BJ (cell line): ENCODE measurements around the gene FBRSL1. TPM values are rescaled to one million over a fixed set of nuclear protein-coding genes. Genes with fewer than 3 reads are reported as not detected.

Experiments
- CTCF ChIA-PET: fragments of 350-600 bp; formaldehyde crosslinking; extraction: SDS; loops from one replicate; lab custom pipeline; 2021; ENCODE audit warnings: antibody characterized with exemption, inconsistent platforms; lab: Yijun Ruan, JAX
- POLR2A ChIA-PET: fragments of 300-600 bp; sonication (Branson Sonifier 250); formaldehyde crosslinking; extraction: SDS; loops from one replicate; lab custom pipeline; 2021; ENCODE audit warnings: antibody characterized with exemption; lab: Charles Lee
- DNase-seq: peaks from one replicate; pipeline ENCODE4 v3.0.0-alpha.2; 2011; ENCODE audit warnings: low read depth
- H3K27me3 ChIP-seq: 2 replicates; pipeline ENCODE4 v1.6.0; 2011; ENCODE audit warnings: low read length; ENCODE audit not compliant: control insufficient read depth, insufficient read depth
- H3K36me3 ChIP-seq: 2 replicates; pipeline ENCODE4 v1.5.1; 2011; ENCODE audit warnings: low read length; ENCODE audit not compliant: control insufficient read depth, insufficient read depth
- H3K4me3 ChIP-seq: 2 replicates; pipeline ENCODE4 v1.5.1; 2011; ENCODE audit warnings: low read depth, mild to moderate bottlenecking, control low read depth, low read length
- CTCF ChIP-seq: IDR thresholded peaks from 2 replicates; pipeline ENCODE4 v1.5.1; 2011; ENCODE audit warnings: low read depth, mild to moderate bottlenecking, control low read depth, inconsistent platforms, low read length, moderate library complexity; ENCODE audit not compliant: insufficient read depth
- polyA plus RNA-seq: library from polyadenylated mRNA; depleted of rRNA; stranded (reverse); fragments of >200 nt; gene quantifications from 2 replicates; pipeline ENCODE4 v1.2.3, GENCODE V29; 2011

Gene FBRSL1
- polyA plus RNA-seq, 1 experiment = 1.4 TPM

- no peak for DNase-seq
- no peak overlapping the region for H3K4me3 ChIP-seq
- no peaks in the 10 kb centered on the region for H3K27me3 ChIP-seq
- ChIA-PET CTCF (interaction anchor here (0.8 kb wide), 1 partner anchor 25 kb away, joined by 3 read pairs; no protein-coding TSS in a partner anchor), POLR2A (no interaction called here)
- H3K36me3 ChIP-seq = 0 out of 2 replicates have a peak, but pooled peaks cover 1% of the 10 kb centered on the region
- no peak for TF ChIP-seq CTCF
Observed at GRCh38 chr12:132497514-132498405, 7.8 kb downstream of the FBRSL1 start.

GRCh38 chr12:132498931-132499330, 9.0 kb downstream of the FBRSL1 start:
- POLR2A ChIA-PET = no interaction called here
- CTCF ChIA-PET = interaction anchor here (0.7 kb wide), 1 partner anchor 14 kb away, joined by 4 read pairs; no protein-coding TSS in a partner anchor
- no peaks in the 10 kb centered on the region for H3K27me3 ChIP-seq
- H3K36me3 ChIP-seq = 0 out of 2 replicates have a peak, but pooled peaks cover 1% of the 10 kb centered on the region
- TF ChIP-seq CTCF = no peak
- DNase-seq = no peak
- H3K4me3 ChIP-seq = no peak overlapping the region

GRCh38 chr12:132500142-132500855, 10.3 kb downstream of the FBRSL1 start:
- no peak for TF ChIP-seq CTCF
- no peak for DNase-seq
- H3K36me3 ChIP-seq = no peaks in the 10 kb centered on the region; the same call in 1 of the 2 replicates
- no peaks in the 10 kb centered on the region for H3K27me3 ChIP-seq
- CTCF ChIA-PET = interaction anchor here (2.0 kb wide), 1 partner anchor 23 kb away, joined by 4 read pairs; no protein-coding TSS in a partner anchor
- POLR2A ChIA-PET = no interaction called here
- H3K4me3 ChIP-seq = no peak overlapping the region

- POLR2A ChIA-PET = no interaction called here
- CTCF ChIA-PET = interaction anchor here (2.0 kb wide), 1 partner anchor 23 kb away, joined by 4 read pairs; no protein-coding TSS in a partner anchor
- Histone ChIP-seq H3K27me3 (no peaks in the 10 kb centered on the region), H3K4me3 (no peak overlapping the region), H3K36me3 (no peaks in the 10 kb centered on the region; the same call in 1 of the 2 replicates)
- no peak for DNase-seq
- TF ChIP-seq CTCF = no peak
Observed at GRCh38 chr12:132500856-132501180, 10.9 kb downstream of the FBRSL1 start.
